Measurements from ENCODE around the gene CELF4.

The CELF4 gene

GRCh38 chr18:37546651-37547050 is 18.9 kb downstream of the CELF4 start:
- Histone ChIP-seq H2AFZ (no peak overlapping the region), H3K4me2 (ENCODE audit: low read length) (no peak overlapping the region), H3K9me3 (ENCODE audit: control insufficient read depth, low read length) (no peaks in the 10 kb centered on the region), H3K79me2 (no peaks in the 10 kb centered on the region), H3K27me3 (ENCODE audit: control insufficient read depth, insufficient read depth, low read length) (no peaks in the 10 kb centered on the region), H3K4me1 (no peaks in the 10 kb centered on the region), H3K9ac (no peak overlapping the region), H3K4me3 (ENCODE audit: low read depth, low read length) (no peak overlapping the region), H3K27ac (no peak overlapping the region), H3K36me3 (ENCODE audit: control insufficient read depth, insufficient read depth, low read length) (no peaks in the 10 kb centered on the region)
- TF ChIP-seq CTCF (IDR thresholded peaks at IDR 0.05): no peak

GRCh38 chr18:37546272-37546537 is 19.4 kb downstream of the CELF4 start:
- Histone ChIP-seq H3K4me2 (ENCODE audit: low read length) (no peak overlapping the region), H3K9ac (no peak overlapping the region), H2AFZ (no peak overlapping the region), H3K9me3 (ENCODE audit: control insufficient read depth, low read length) (no peaks in the 10 kb centered on the region), H3K4me3 (ENCODE audit: low read depth, low read length) (no peak overlapping the region), H3K36me3 (ENCODE audit: control insufficient read depth, insufficient read depth, low read length) (no peaks in the 10 kb centered on the region), H3K4me1 (no peaks in the 10 kb centered on the region), H3K27me3 (ENCODE audit: control insufficient read depth, insufficient read depth, low read length) (no peaks in the 10 kb centered on the region), H3K27ac (no peak overlapping the region), H3K79me2 (no peaks in the 10 kb centered on the region)
- no peak for TF ChIP-seq CTCF (IDR thresholded peaks at IDR 0.05)

GRCh38 chr18:37545461-37546271 is 19.9 kb downstream of the CELF4 start:
- Histone ChIP-seq H3K4me2 (ENCODE audit: low read length) (no peak overlapping the region), H3K36me3 (ENCODE audit: control insufficient read depth, insufficient read depth, low read length) (no peaks in the 10 kb centered on the region), H3K27me3 (ENCODE audit: control insufficient read depth, insufficient read depth, low read length) (no peaks in the 10 kb centered on the region), H3K9ac (no peak overlapping the region), H3K79me2 (no peaks in the 10 kb centered on the region), H3K4me3 (ENCODE audit: low read depth, low read length) (no peak overlapping the region), H2AFZ (no peak overlapping the region), H3K9me3 (ENCODE audit: control insufficient read depth, low read length) (no peaks in the 10 kb centered on the region), H3K27ac (no peak overlapping the region), H3K4me1 (no peaks in the 10 kb centered on the region)
- TF ChIP-seq CTCF (IDR thresholded peaks at IDR 0.05): no peak

GRCh38 chr18:37544713-37545112 is 20.9 kb downstream of the CELF4 start:
- H3K27me3 ChIP-seq (ENCODE audit: control insufficient read depth, insufficient read depth, low read length): no peaks in the 10 kb centered on the region
- no peaks in the 10 kb centered on the region for H3K9me3 ChIP-seq (ENCODE audit: control insufficient read depth, low read length)
- no peaks in the 10 kb centered on the region for H3K36me3 ChIP-seq (ENCODE audit: control insufficient read depth, insufficient read depth, low read length)

More at GRCh38 chr18:37544713-37545112, 20.9 kb downstream of the CELF4 start:
- Histone ChIP-seq H3K79me2 (no peaks in the 10 kb centered on the region), H3K4me2 (ENCODE audit: low read length) (no peak overlapping the region), H3K27ac (no peak overlapping the region), H3K9ac (no peak overlapping the region), H3K4me3 (ENCODE audit: low read depth, low read length) (no peak overlapping the region), H3K4me1 (no peaks in the 10 kb centered on the region), H2AFZ (no peak overlapping the region)
- no peak for TF ChIP-seq CTCF (IDR thresholded peaks at IDR 0.05)
